Measurements from ENCODE around the gene HOXB2. TPM values are rescaled to one million over a fixed set of nuclear protein-coding genes. Genes with fewer than 3 reads are reported as not detected.

HOXB2 gene
- total RNA-seq, 2 donors from 2014 or later = 4.1 to 9.5 TPM

DNA sequence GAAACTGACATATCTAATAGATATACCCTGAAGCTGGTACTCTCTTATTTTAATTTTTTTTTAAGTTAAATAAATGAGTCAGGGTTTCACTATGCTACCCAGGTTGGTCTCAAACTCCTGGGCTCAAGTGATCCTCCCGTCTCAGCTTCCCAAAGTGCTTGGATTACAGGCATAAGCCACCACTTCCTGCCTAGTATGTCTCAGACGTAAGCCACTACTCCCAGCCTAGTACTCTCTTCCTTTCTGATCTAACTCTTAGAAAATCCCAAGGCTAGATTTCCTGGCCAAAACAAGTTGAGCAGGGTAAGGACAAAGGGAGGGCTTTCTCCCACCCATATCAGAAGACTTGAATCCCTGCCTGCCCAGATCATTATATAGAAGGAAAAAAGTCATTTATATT, 47.8 kb downstream of the HOXB2 start:
- WGBS = 82% methylated on average over 2 of the region's 2 CpGs
- Histone ChIP-seq H3K36me3 (no peaks in the 10 kb centered on the region), H3K9me3 (no peaks in the 10 kb centered on the region), H3K27ac (no peak overlapping the region), H3K4me1 (replicated peaks) (no peaks in the 10 kb centered on the region), H3K4me3 (no peak overlapping the region), H3K27me3 (replicated peaks; ENCODE audit: insufficient read depth) (no peaks in the 10 kb centered on the region)
- intact Hi-C loops (cut with DNase I) = no loop called here
- TF ChIP-seq POLR2AphosphoS5 (IDR thresholded peaks at IDR 0.05) (no peak), POLR2A (IDR thresholded peaks at IDR 0.05) (no peak)
- TF ChIP-seq, protein P1, sequence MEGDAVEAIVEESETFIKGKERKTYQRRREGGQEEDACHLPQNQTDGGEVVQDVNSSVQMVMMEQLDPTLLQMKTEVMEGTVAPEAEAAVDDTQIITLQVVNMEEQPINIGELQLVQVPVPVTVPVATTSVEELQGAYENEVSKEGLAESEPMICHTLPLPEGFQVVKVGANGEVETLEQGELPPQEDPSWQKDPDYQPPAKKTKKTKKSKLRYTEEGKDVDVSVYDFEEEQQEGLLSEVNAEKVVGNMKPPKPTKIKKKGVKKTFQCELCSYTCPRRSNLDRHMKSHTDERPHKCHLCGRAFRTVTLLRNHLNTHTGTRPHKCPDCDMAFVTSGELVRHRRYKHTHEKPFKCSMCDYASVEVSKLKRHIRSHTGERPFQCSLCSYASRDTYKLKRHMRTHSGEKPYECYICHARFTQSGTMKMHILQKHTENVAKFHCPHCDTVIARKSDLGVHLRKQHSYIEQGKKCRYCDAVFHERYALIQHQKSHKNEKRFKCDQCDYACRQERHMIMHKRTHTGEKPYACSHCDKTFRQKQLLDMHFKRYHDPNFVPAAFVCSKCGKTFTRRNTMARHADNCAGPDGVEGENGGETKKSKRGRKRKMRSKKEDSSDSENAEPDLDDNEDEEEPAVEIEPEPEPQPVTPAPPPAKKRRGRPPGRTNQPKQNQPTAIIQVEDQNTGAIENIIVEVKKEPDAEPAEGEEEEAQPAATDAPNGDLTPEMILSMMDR (IDR thresholded peaks at IDR 0.05) = no peak
- no peak for DNase-seq (ENCODE audit: low spot score)

DNA sequence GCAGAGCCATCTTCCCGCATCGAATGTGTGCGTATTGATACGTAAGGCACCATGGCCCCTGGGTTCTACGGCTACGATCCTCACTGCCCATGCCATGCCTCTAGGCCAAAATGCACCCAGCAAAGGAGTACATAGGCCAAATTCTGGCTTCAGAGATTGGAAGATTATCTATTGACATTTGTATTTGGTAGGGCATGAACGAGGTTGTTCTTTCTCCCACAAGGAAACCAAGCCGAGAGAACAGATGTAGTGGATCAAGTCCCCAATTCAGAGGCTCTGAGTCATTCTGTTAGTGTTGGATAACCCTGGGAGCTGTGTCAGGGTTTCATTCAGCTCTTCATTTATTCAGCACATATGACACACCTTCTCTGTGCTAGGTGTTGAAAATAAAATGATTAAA, 50.6 kb downstream of the HOXB2 start:
- no peaks in the 10 kb centered on the region for H3K4me1 ChIP-seq (replicated peaks)
- H3K4me3 ChIP-seq = no peak overlapping the region
- H3K27ac ChIP-seq = no peak overlapping the region
- intact Hi-C loops (cut with DNase I) = no loop called here
- no peaks in the 10 kb centered on the region for H3K27me3 ChIP-seq (replicated peaks; ENCODE audit: insufficient read depth)
- no peaks in the 10 kb centered on the region for H3K9me3 ChIP-seq
- no peak for DNase-seq (ENCODE audit: low spot score)
- 94% methylated on average over 8 of the region's 8 CpGs for WGBS
- no peaks in the 10 kb centered on the region for H3K36me3 ChIP-seq
- no peak for TF ChIP-seq POLR2A (IDR thresholded peaks at IDR 0.05)
- no peak for TF ChIP-seq POLR2AphosphoS5 (IDR thresholded peaks at IDR 0.05)
- TF ChIP-seq, protein P1 (IDR thresholded peaks at IDR 0.05) = no peak

MicroRNA genes within 50 kb of the gene (microRNA counts, 767-probe panel; counts per million panel counts)
- 2,273 to 2,894 counts per million in 2 donors for microRNA hsa-miR-10a-5p

Other genes with a start within 250 kb of the HOXB2 start
- 1 to 10 TPM; 1.1 to 1.4 TPM for gene SKAP1, start 114.9 kb downstream of the HOXB2 start, total RNA-seq
- not detected for gene HOXB1, start 14.1 kb downstream of the HOXB2 start, total RNA-seq
- gene HOXB4, start 33.2 kb upstream of the HOXB2 start, total RNA-seq = 1 to 10 TPM in 1 of 2 donors, under 1 TPM in 1; 0.41 to 1.1 TPM
- 10 to 100 TPM in 1 of 2 donors, 1 to 10 TPM in 1; 7.8 to 11.4 TPM for gene HOXB3, start 45.1 kb upstream of the HOXB2 start, total RNA-seq
- 1 to 10 TPM in 1 of 2 donors, under 1 TPM in 1; 0.36 to 1.1 TPM for gene HOXB5, start 48.7 kb upstream of the HOXB2 start, total RNA-seq
- under 1 TPM; 0.27 to 0.40 TPM for gene HOXB6, start 59.9 kb upstream of the HOXB2 start, total RNA-seq
- gene HOXB7, start 65.9 kb upstream of the HOXB2 start, total RNA-seq = 1 to 10 TPM in 1 of 2 donors, under 1 TPM in 1; 0.73 to 3.4 TPM
- gene HOXB8, start 70.2 kb upstream of the HOXB2 start, total RNA-seq = under 1 TPM; 0.09 to 0.97 TPM
- gene HOXB9, start 81.2 kb upstream of the HOXB2 start, total RNA-seq = under 1 TPM; 0.09 to 0.68 TPM
- 100 to 1,000 TPM in 1 of 2 donors, 10 to 100 TPM in 1; 56.7 to 243 TPM for gene PRAC1, start 177.4 kb upstream of the HOXB2 start, total RNA-seq
- 100 to 1,000 TPM in 1 of 2 donors, 1 to 10 TPM in 1; 9.6 to 135 TPM for gene PRAC2, start 178.1 kb upstream of the HOXB2 start, total RNA-seq
- gene HOXB13, start 183.6 kb upstream of the HOXB2 start, total RNA-seq = 100 to 1,000 TPM in 1 of 2 donors, 10 to 100 TPM in 1; 78.7 to 249 TPM

All from prostate gland (tissue), 2 donors.